GM19324 (cell line): ENCODE results near the gene DBN1.

Experiments used
- ATAC-seq: cut with Tn5 transposase; IDR thresholded peaks from one replicate; pipeline ENCODE4 v1.9.1; 2021; ENCODE audit warnings: mild to moderate bottlenecking, moderate library complexity; ENCODE audit not compliant: unreplicated experiment, low FRiP score

The DBN1 gene

DNA sequence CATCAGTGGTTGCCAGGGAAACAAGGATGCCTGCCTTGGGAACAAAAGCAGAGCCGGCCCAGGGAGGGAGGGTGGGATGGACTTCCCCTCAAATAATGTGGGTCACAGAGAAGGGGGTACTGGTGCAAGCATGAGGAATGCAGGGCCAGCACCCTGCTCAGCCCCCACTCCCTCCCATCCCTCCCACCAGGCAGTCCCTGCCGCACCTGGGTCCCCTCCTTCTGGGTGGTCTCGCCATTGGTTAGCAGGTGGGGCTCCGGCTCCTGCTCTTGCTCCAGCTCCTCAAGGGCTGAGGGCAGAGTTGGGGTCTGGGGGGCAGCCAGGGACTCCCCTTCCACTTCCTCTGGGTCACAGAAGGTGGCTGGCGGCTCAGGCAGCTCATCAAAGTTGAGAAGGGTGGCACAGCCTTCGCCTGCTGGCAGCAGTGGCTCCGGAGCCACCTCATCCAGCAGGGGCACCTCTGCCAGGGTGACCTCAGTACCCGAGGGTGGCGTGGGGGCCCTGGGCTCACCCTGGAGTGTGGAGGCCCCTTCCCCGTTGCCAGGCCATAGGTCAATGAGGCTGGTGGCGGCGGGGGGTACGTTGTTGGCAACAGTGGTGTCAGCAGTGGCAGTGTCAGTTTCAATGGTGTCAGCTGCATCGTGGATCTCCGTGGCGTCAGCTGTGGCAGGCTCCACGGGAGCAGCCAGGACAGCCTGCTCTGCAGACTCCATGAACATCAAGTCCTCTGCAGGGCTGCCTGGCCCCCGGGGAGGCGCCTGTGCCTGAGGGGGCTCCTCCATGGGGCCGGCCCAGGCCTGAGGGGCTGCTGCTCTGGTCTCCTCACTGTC, 15.4 kb downstream of the DBN1 start:
- ATAC-seq, result no peak

DNA sequence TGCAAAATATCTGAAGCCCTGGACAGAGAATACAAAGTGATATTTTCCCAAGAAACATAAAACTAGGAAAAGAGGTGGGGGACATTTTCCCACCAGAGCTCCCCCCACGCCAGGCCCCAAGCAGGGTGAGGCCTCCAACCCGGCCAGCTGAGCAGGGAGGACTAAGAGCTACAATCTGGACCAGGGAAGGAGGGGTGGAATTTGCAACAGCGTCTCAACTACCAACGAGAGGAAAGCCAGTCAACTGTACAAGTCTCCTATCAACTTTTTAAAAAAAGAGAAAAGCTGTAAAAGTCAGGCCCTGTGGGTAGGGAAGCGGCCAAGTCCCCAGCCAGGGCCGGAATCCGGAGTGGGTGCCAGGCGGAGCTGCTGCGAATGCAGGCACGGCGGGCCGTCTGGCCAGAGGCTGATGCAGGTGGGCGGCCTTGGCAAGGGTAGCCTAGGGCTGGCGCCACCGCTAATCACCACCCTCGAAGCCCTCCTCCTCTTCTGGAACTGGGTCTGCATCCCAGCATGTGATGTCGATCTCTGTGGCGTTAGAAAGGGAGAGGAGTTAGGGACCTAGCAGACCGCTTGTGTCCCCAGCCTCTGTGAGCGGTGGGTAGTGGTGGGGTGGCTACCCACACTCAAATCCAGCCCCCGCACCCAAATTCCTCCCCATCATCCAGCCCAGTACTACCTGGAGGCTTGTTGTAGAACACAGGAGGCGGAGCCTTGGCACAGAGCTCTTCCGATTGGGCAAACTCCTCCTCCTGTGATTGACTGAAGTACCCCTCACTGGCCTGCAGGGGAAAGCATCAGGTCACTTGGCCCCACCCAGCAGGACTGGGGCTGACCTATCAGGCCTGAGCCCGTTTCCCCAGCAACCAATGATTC, 16.2 kb downstream of the DBN1 start:
- ATAC-seq, result peak; percentile 24

DNA sequence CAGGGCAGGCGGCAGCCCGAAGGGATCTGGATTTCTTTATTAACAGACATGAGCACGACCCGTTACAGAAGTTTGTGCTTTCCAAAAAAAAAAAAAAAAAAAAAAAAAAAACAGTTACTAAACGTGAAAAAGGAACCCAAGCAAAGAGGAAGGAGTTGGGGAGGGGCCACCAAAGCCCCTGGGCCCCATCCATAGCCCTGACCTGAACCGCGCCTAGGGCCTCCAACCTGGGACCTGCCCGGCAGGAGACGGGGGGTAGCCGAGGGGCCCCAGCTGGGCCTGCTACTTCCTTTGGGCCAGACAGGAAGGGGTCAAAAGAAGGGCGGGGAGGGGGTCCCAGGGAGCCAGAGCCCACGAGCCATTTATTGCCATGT, 16.9 kb downstream of the DBN1 start:
- no peak for ATAC-seq

DNA sequence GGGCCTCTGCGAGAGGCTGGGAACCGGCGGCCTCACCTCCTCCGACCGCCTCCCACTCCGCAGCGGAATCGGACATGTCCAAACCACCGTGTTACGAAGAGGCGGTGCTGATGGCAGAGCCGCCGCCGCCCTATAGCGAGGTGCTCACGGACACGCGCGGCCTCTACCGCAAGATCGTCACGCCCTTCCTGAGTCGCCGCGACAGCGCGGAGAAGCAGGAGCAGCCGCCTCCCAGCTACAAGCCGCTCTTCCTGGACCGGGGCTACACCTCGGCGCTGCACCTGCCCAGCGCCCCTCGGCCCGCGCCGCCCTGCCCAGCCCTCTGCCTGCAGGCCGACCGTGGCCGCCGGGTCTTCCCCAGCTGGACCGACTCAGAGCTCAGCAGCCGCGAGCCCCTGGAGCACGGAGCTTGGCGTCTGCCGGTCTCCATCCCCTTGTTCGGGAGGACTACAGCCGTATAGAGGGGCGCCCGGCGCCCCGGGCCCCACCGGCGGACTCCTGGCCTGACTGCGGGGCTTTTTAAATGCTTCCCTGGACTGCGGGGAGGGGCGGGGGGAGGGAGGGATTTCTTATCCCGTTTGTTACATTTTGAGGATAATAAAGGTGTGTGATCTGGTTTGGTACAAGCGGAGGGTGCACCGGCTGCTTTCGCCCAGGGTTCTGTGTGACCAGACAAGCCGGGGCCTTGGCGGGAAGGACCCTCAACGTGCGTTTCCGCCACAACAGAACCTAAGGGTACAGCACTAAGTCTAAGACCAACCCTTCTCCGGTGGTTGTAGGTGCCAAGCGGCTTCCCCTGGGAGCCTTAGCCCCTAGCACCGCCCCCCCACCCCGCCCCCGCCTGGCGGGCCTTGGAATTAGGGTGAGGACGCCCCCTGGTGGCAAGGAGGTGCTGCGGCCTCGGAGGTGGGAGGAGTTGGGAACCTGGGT, 17.5 kb downstream of the DBN1 start:
- peak; percentile 19 for ATAC-seq

DNA sequence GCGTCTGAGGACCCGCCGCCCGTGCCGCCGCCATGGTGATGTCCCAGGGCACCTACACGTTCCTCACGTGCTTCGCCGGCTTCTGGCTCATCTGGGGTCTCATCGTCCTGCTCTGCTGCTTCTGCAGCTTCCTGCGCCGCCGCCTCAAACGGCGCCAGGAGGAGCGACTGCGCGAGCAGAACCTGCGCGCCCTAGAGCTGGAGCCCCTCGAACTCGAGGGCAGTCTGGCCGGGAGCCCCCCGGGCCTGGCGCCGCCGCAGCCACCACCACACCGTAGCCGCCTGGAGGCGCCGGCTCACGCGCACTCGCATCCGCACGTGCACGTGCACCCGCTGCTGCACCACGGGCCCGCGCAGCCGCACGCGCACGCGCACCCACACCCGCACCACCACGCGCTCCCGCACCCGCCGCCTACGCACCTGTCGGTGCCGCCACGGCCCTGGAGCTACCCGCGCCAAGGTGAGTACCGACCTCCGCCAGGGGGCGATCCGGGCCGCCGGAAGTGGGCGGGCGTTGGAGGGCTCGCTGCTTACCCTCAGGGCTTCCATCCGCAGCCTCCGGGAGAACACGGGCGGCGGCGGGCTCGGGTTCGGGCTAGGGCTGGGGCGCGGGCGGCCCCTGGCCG, 18.3 kb downstream of the DBN1 start:
- ATAC-seq, result peak; percentile 62

DNA sequence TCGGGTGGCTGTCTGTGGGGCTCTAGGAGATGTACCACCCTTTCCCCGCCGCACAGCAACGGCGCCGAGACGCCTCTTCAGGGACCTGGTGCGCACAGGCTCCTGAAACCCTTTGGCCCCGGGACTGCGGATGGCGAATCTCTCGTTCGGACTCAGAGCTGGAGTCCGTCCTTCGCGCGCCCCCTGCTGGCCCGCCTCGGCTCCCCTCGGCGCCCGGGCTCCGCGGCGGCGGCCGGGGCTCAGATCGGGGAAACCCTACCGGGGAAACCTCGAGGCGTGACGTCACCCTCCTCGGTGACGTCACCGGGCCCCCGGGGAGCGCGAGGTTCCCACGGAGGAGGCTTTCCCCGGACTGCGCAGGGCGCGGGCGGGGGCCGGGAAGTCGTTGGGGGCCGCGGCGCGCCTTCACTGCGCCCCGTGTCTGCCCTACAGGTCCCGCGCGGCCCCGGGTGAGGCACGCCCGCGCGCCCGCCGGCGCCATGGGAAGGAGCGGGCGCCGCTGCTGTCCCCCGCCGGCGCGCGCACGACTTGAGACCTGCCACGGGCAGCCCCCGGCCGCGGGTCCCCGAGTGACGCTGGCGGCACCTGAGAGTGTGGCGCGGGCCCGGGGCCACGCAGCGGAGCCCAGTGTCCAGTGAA, 18.9 kb downstream of the DBN1 start:
- peak; percentile 53 for ATAC-seq

DNA sequence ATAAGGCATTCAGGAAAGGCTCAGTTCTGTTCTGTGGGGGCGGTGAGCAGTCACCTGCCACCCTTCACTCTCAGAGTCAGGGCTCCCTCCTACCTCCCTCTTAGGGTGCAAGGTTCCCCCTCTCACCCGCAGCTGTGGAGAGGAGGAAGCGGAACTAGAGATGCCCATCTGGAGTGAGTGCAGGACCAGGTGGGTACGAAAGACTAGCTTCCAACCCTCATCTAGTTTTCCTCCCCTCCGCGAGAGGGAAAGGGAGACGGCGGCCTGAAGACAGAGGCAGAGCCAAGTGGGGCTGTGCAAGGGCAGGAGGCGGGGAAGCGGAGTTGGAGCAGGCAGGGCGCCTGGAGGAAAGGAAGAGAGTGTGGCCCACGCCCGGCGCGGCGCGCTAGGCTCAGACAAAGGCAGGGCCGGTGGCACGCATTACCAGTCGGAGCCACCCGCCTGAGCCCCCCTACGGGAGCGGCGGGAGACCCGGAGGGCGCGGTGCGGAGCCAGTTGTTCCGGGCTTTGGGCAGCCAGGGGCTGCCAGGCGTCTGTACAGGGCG, 19.5 kb downstream of the DBN1 start:
- peak; percentile 3 for ATAC-seq

DNA sequence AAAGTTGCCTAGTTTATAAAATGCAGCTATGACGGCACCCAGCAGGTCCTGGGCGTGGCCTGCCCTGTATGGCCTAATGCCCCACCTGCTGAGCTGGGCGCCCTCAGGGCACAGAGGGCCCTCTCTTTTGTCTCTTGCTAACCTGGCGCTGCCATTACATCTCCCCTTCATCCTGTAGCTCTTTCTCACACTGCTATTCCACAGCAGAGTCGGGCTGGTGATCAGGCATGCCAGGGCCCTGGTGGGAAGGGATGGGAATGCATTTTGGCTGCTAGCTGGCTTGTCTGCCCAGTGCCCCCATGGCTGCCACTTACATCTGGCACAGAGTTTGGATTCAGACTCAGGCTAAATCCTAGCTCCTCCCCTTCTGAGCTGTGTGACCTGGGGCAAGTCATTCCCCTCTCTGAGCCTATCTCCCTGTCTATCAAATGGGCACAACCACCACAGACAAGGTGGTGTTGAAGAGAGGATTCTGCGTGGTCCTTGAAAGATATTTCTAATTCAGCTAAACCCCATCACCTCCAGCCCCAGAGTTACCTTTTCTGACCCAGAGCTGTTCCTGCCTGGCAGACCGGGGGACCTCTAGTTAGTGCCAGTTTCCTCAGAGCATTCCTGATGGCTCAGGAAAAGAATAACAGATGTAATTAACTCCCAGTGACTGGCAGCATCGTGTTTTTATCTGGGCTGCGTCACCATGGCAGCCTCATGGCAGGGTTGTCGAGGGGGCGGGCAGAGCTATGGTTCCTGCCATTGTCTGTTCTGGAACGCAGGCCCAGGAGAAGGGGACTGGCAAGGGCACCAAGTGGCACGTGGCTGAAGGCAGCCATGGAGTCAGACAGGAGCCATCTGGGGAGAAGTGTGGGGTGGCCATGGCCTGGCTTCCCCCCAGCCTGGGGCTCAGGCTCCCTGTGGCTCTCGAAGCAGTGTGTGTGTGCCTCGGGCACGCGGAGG, 20.5 kb downstream of the DBN1 start:
- no peak for ATAC-seq

DNA sequence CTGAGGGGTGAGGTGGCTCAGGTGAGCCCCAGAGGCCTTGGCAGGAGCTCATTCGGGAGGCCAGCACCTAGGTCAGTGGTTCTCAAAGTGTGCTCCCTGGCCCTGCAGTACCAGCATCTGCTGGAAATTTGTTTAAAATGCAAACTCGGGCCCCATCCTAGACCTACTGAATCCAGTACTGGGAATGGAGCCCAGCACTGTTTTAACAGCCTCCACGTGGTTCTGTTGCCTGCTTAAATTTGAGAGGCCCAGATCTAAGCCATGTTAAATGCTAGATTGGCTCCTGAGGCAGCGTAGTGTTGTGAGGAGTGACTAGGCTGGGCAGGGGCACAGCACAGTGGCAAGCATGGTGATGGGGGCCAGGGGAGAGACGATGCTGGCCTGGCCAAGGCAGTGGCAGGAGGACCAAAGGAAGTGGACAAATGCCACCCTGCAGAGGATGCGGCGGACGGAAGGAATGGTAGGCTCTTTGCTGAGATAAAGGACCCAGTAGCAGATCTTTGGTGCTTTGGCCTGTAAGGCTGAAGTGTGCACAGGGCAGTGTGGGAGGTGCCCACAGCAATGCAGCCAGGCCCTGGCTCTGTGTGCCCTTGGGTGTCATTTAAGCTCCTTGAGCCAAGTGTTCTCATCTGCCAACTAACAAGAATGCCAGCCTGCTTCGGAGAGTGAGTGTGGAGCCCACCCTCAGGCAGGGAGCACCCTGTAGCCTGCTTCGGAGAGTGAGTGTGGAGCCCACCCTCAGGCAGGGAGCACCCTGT, 22.6 kb downstream of the DBN1 start:
- no peak for ATAC-seq

DNA sequence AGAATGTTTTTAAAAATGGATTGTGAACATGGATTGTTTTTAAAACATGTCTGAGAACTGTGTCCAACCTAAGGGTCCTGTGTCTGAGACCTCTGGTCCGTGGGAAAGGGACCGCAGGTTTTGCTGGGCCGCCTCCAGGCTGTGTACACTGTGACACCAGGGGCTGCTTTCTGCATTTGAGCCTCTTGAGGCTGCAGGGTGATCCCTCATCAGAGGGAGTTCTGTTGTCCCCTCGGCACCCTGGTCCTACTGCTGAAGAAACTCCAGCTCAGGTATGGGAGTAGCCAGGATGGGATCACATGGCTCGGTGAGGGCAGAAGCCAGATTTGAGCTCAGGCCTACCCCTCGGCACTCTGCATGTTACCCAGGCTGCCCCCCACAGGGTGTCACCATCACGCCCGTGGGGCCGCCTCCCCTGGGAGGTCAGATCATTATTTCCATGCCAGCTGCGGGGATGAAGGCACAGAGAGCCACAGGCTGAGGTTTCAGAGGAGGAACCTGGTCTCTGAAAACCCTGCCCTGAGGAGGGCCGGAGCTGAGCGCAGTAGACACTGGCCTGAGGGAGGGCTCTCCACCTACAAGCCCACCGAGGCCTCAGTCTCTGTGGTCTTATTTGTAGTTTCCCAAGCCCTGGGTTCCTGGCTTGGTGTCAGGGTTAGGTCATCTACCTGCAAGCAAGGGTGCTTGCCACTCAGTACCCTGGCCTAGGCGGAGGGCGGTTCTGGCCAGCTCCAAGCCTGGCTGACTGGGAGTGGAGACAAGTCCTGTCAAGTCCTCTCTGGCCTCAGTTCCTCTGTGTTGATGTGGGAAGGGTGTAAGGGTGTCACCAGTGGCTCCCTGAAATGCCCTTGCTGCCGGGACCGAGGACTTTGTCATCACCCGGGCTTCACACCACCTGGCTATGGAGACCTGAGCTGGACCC, 24.0 kb downstream of the DBN1 start:
- no peak for ATAC-seq

DNA sequence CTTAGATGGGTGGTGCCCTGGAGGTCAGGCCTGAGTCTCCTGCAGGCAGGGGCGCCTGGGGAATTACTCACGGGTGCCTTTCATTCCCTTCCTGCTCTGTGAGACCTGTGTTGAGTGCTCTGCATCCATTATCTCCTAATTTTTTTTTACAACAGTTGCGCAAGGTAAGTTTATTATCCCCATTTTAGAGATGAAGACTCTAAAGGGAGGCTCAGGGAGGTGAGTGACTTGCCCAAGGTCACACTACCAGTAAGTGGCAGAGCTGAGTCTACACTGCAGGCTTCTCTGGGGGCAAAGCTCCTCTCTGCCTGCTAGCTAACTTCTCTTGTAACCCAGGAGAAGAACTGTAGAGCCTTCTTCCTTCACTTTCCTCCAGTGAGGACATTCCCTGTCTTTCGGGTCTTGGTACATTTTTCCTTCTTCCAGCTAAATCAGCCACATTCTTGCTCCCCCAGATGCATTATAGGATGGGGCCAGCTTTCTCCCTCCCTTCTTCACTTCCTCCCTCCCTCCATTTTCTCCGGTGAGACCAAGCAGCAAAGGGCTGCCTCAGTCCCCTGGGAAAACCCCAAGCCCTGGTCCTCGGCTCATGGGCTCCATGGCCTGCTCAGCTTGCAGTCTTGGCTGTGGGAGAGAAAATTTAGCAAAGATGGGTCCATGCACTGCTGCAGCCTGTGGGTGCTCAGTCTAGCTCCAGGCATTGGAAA, 25.0 kb downstream of the DBN1 start:
- no peak for ATAC-seq

DNA sequence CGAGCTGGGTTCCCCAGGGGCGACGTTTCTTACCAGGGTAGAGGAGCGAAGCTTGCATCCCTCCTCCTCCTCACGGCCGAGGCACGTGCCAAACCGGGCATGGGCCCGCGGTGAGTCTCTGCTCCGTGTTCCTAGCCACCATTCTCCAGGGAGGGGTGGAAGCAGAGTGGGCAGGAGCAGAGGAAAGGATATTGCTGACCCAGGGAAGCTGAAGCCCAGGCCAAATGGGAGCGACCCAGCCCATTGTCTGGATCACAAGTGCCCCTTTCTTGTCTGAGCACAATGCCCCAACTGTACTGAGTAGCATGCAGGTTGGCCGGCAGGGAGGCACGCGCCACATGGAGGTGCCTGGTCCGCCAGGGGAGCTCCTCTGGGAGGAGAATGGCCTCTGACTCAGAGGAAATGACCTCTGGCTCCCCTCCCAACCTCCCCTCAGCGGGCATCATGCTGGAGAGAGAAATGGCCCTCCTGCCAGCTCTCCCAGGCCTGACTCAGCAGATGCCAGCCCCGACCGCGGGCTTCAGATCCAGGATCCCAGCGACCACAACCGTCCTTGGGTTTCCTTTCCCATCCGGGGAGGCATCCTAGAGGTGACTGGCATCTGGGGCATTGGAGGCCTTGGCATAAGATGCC, 25.7 kb downstream of the DBN1 start:
- no peak for ATAC-seq

DNA sequence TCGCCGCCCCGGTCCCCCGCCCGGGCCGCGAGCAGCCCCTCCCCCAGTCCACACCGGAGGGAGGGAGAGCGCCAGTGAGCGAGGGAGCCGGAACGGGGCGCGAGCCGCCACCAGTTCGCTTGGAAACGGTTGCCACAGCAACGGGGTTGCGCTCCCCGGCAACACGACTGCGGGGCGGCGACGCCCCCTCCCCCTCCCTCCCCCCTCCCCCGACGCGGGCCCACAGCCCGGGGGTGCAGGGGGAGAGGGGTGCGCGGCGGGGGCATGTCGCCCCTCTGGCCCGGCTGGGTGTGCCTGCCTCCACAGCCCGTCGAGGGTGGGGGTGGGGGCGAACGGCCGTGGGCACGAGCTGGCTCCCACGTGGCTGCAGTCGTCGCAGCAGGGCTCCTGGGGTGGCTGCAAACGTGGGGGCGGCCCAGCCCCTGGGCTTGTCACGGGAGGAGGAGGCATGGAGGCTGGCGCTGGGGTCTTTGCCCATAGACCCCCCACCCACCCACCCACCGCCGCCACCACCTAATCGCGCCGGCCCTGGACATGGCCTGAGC, 26.3 kb downstream of the DBN1 start:
- ATAC-seq, result peak; percentile 20

DNA sequence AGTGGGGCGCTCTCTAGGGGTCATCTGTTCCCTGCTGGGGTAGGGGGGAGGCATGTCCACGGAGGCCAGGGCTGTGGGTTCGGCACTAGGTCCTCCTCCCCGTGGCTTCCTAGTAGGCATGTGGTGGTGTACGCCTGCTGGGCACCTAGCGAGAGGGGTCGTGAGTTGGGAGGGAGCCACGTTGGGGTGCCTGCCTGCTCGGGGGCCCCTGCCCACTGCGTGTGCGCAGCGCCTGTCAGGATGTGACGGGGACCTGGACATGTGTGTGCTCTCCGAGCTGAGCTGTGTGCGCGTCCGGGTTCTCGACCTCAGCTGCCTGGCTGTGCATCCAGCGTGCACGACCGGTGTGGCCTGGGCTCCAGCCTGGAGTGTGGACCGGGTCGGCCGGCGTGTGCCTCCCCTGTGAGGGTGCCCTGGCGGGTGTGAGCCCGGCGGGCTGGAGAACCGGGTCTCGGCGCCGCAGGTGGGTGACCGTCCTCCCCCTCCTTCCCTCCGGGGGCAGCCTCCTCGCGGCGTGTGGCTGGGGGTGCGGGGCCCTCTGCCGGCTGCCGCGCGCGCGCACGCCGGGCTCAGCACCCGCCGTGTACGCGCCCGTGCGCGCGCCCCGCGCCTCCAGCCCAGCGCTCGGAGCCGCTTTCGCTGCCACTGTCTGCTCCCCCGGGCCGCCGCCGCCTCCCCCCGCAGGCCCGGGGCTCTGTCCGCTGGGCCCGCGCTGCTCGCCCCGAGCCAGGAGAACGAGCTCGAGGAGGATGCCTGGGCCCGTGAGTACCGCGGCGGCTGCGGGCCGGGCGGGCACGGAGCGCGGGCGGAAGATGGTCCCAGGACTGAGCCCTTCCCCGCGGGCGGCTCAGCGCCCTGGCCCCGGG, 27.0 kb downstream of the DBN1 start, which contains the start of gene PRR7:
Gene PRR7, plus strand, starts transcription at position 615 of the 866 bp plus-strand sequence. CDS start 8,254 bp downstream, outside the sequence.
- ATAC-seq, result peak; percentile 56
